B cell (primary cell): ENCODE measurements around the gene LRP1. TPM values are rescaled to one million over a fixed set of nuclear protein-coding genes. Genes with fewer than 3 reads are reported as not detected.

Experiments
- ATAC-seq: fragments of 200-7000 bp; cut with Tn5 transposase; one replicate; pipeline ENCODE4 v1.10.0; 2021; ENCODE audit warnings: low read depth, mild to moderate bottlenecking, moderate number of reproducible peaks, moderate library complexity
- CTCF ChIA-PET: fragments of 350-600 bp; sonication (Branson Sonifier 250); formaldehyde crosslinking; loops from one replicate; lab custom pipeline; 2021; ENCODE audit warnings: antibody characterized with exemption, inconsistent platforms; lab: Charles Lee
- POLR2A ChIA-PET: fragments of 350-600 bp; sonication (Branson Sonifier 250); formaldehyde crosslinking; loops from one replicate; lab custom pipeline; 2021; ENCODE audit warnings: antibody characterized with exemption; lab: Charles Lee
- DNase-seq: peaks from one replicate; pipeline ENCODE4 v3.0.0; 2013
- H2AFZ ChIP-seq: 2 replicates; pipeline ENCODE4 v1.6.1; 2012; ENCODE audit warnings: mild to moderate bottlenecking, low read depth, low read length; ENCODE audit not compliant: insufficient read depth, poor library complexity, severe bottlenecking
- H3K27ac ChIP-seq, 2 donors: 1 replicate in 1 of 2; 2 replicates in 1 of 2; pipeline ENCODE4 v1.5.1; 2012 to 2013; ENCODE audit warnings: low read length in 2 of 2, mild to moderate bottlenecking in 2 of 2, moderate library complexity in 1 of 2
- H3K27me3 ChIP-seq, 4 experiments: fragments of 200-600 bp in 1 of 4; sonication (generic) in 1 of 4; replicated peaks in 1 of 4; 1 replicate in 2 of 4; 2 replicates in 2 of 4; pipeline versions ENCODE4 v1.6.1 to v1.7.0; 2013 to 2016; ENCODE audit warnings: low read length in 3 of 4, mild to moderate bottlenecking in 2 of 4, mixed read lengths in 1 of 4, moderate library complexity in 1 of 4; ENCODE audit not compliant: insufficient read depth in 4 of 4, control insufficient read depth in 3 of 4; ENCODE audit errors: control extremely low read depth in 1 of 4
- H3K36me3 ChIP-seq, 2 experiments: replicated peaks in 1 of 2; 1 replicate in 1 of 2; 2 replicates in 1 of 2; pipeline versions ENCODE4 v1.6.1 to v1.7.1; 2013; ENCODE audit warnings: low read length in 1 of 2; ENCODE audit not compliant: insufficient read depth in 2 of 2, control insufficient read depth in 1 of 2; ENCODE audit errors: control extremely low read depth in 1 of 2, extremely low read depth in 1 of 2
- H3K4me1 ChIP-seq, 2 donors: fragments of 200-600 bp in 1 of 2; sonication (generic) in 1 of 2; 1 replicate in 1 of 2; 2 replicates in 1 of 2; pipeline versions ENCODE4 v1.5.1 to v1.6.1; 2013 to 2017; ENCODE audit warnings: low read length in 2 of 2; ENCODE audit not compliant: control insufficient read depth in 2 of 2, insufficient read depth in 2 of 2
- H3K4me2 ChIP-seq: replicated peaks from 2 replicates; pipeline ENCODE3; 2012; ENCODE audit warnings: mild to moderate bottlenecking, low read depth, low read length; ENCODE audit not compliant: poor library complexity, severe bottlenecking
- H3K4me3 ChIP-seq, 5 experiments: fragments of 200-600 bp in 1 of 5; sonication (generic) in 1 of 5; 1 replicate in 3 of 5; 2 replicates in 2 of 5; pipeline versions ENCODE4 v1.5.1 to v1.7.0; 2011 to 2016; ENCODE audit warnings: low read length in 4 of 5, mild to moderate bottlenecking in 4 of 5, low read depth in 2 of 5, control low read depth in 1 of 5, moderate library complexity in 1 of 5; ENCODE audit not compliant: insufficient read depth in 1 of 5; ENCODE audit errors: control extremely low read depth in 1 of 5, extremely low read depth in 1 of 5
- H3K79me2 ChIP-seq: fragments of 200-600 bp; sonication (generic); one replicate; pipeline ENCODE4 v1.6.0; 2016; ENCODE audit warnings: low read length; ENCODE audit not compliant: control insufficient read depth, insufficient read depth
- H3K9ac ChIP-seq: fragments of 200-600 bp; sonication (generic); 2 replicates; pipeline ENCODE4 v1.6.1; 2017; ENCODE audit warnings: mild to moderate bottlenecking, low read length, moderate library complexity
- H3K9me3 ChIP-seq, 3 donors: one replicate each; pipeline versions ENCODE4 v1.6.1 to v1.7.1; 2013; ENCODE audit warnings: low read length in 2 of 3; ENCODE audit not compliant: control insufficient read depth in 2 of 3, insufficient read depth in 1 of 3; ENCODE audit errors: control extremely low read depth in 1 of 3
- H4K20me1 ChIP-seq: 2 replicates; pipeline ENCODE4 v1.6.0; 2012; ENCODE audit warnings: mild to moderate bottlenecking, low read length; ENCODE audit not compliant: insufficient read depth, control insufficient read depth, poor library complexity, severe bottlenecking
- H3K27ac Mint-ChIP-seq: one replicate; pipeline ENCODE4 v1.8.0; 2021; ENCODE audit warnings: mixed read lengths
- H3K27me3 Mint-ChIP-seq: one replicate; pipeline ENCODE4 v1.8.0; 2021; ENCODE audit warnings: mixed read lengths
- H3K4me1 Mint-ChIP-seq: one replicate; pipeline ENCODE4 v1.8.0; 2021; ENCODE audit warnings: mixed read lengths
- H3K4me3 Mint-ChIP-seq: one replicate; pipeline ENCODE4 v1.8.0; 2021; ENCODE audit warnings: mixed read lengths
- H3K9me3 Mint-ChIP-seq: one replicate; pipeline ENCODE4 v1.8.0; 2022; ENCODE audit warnings: mixed read lengths; ENCODE audit not compliant: insufficient read depth
- EZH2 ChIP-seq: IDR thresholded peaks from 2 replicates; pipeline ENCODE4 v1.6.1; 2012; ENCODE audit warnings: borderline replicate concordance, low read depth, mild to moderate bottlenecking, moderate library complexity, low read length; ENCODE audit not compliant: insufficient read depth, poor library complexity, severe bottlenecking
- WGBS: methylation state at CpG from one replicate; pipeline ENCODE4 v1.1.5; 2013; ENCODE audit warnings: missing lambda C conversion rate; ENCODE audit not compliant: insufficient coverage; 5-methylcytosine and 5-hydroxymethylcytosine counted together
- intact Hi-C: fragments of 100-400 bp; cut with micrococcal nuclease; formaldehyde crosslinking; loops from one replicate; pipeline ENCODE4 v1.10.0; 2022
- polyA plus RNA-seq: library from polyadenylated mRNA; depleted of rRNA; stranded (reverse); fragments of >200 nt; gene quantifications from 2 replicates; pipeline ENCODE4 v1.2.3, GENCODE V29; 2012
- total RNA-seq, 2 donors: library from RNA; stranded (reverse); fragments of 120-200 nt in 1 of 2; gene quantifications; 1 replicate in 1 of 2; 2 replicates in 1 of 2; pipeline versions ENCODE4 v1.2.3 to v1.2.4, GENCODE V29; 2013 to 2022
- TF ChIP-seq, protein P1 (sequence below): fragments of 200-600 bp; IDR thresholded peaks from one replicate; pipeline ENCODE4 v1.8.0; 2022; ENCODE audit warnings: antibody characterized with exemption, mild to moderate bottlenecking

Gene LRP1
- total and polyA plus RNA-seq, 2 donors (not counting 1 experiment from before 2014, with no cell fraction given): 2.0 to 4.1 TPM

DNA sequence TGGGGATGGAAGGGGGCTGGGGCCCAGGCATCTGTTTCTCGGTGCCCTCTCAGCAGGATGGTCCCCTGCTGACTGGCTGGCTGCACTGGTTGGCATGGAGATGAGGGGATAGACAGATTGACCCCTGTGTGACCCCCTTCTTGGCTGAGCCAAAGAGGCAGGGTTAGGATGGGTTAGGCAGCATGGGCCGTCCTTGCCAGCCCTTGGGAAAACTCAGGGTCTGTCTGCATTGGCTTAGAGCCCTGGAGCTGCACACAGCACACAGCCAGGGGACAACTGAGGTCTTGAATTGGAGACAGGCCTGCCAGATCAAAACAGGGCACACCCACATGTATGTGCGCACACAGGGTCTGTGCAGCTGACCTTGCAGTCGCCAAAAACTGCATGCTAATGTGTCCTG, 30.4 kb downstream of the LRP1 start:
- no peaks in the 10 kb centered on the region for H3K9me3 Mint-ChIP-seq
- intact Hi-C loops: no loop called here
- peaks cover 0 to 3% (median 0%) of the 10 kb centered on the region in 3 donors for H3K9me3 ChIP-seq

DNA sequence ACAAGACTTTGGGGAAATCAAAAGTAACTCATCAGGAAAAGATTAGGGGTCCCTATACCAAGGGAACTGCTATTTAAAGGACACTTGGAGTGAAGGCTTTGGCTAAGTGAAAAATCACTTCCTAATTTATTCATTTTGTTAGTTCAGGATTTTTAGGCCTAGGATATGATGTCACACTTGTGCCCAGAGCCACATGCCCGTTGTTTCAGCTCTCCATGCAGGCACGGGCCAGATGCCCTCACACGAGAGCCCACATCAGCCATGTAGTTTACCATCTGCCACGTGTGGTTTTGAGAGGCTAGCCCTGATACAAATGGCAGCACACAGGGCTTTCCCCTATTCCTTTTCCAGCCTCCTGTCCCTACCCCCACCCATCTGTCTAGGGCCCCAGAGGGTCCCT, 31.0 kb downstream of the LRP1 start:
- Histone ChIP-seq H3K4me2 (no peak overlapping the region), H3K9ac (no peak overlapping the region), H4K20me1 (no peaks in the 10 kb centered on the region), H3K36me3 (no peaks in the 10 kb centered on the region), H3K4me1 (peaks cover 4 to 14% of the 10 kb centered on the region in 2 donors), H3K27me3 (no peaks in the 10 kb centered on the region), H3K9me3 (peaks cover 0 to 3% (median 0%) of the 10 kb centered on the region in 3 donors), H3K27ac (no peak overlapping the region), H3K4me3 (no peak overlapping the region), H2AFZ (no peak overlapping the region), H3K79me2 (no peaks in the 10 kb centered on the region)
- TF ChIP-seq, protein P1, sequence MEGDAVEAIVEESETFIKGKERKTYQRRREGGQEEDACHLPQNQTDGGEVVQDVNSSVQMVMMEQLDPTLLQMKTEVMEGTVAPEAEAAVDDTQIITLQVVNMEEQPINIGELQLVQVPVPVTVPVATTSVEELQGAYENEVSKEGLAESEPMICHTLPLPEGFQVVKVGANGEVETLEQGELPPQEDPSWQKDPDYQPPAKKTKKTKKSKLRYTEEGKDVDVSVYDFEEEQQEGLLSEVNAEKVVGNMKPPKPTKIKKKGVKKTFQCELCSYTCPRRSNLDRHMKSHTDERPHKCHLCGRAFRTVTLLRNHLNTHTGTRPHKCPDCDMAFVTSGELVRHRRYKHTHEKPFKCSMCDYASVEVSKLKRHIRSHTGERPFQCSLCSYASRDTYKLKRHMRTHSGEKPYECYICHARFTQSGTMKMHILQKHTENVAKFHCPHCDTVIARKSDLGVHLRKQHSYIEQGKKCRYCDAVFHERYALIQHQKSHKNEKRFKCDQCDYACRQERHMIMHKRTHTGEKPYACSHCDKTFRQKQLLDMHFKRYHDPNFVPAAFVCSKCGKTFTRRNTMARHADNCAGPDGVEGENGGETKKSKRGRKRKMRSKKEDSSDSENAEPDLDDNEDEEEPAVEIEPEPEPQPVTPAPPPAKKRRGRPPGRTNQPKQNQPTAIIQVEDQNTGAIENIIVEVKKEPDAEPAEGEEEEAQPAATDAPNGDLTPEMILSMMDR: no peak
- TF ChIP-seq EZH2: no peak
- H3K4me3 Mint-ChIP-seq: no peak overlapping the region
- no peak for ATAC-seq
- intact Hi-C loops: no loop called here
- ChIA-PET POLR2A (no interaction called here), CTCF (interaction anchor here (1.0 to 1.2 kb wide), 2 partner anchors 35 to 99 kb away, joined by 3 read pairs; no protein-coding TSS in a partner anchor)
- no peak overlapping the region for H3K27ac Mint-ChIP-seq
- H3K9me3 Mint-ChIP-seq: no peaks in the 10 kb centered on the region
- no peak for DNase-seq
- peaks cover 10% of the 10 kb centered on the region for H3K27me3 Mint-ChIP-seq
- peaks cover 9% of the 10 kb centered on the region for H3K4me1 Mint-ChIP-seq
- 89% methylated on average over 4 of the region's 4 CpGs for WGBS

More for the DNA sequence above, 30.4 kb downstream of the LRP1 start:
- no peak for DNase-seq
- no peaks in the 10 kb centered on the region for H3K36me3 ChIP-seq
- no peaks in the 10 kb centered on the region for H3K79me2 ChIP-seq
- TF ChIP-seq, protein P1: no peak
- no peak for TF ChIP-seq EZH2
- no peak overlapping the region for H3K9ac ChIP-seq
- no peaks in the 10 kb centered on the region for H3K27me3 ChIP-seq
- H3K27ac ChIP-seq: no peak overlapping the region
- no peak overlapping the region for H2AFZ ChIP-seq
- peaks cover 9% of the 10 kb centered on the region for H3K4me1 Mint-ChIP-seq
- H3K4me3 ChIP-seq: no peak overlapping the region
- no peak overlapping the region for H3K27ac Mint-ChIP-seq
- H3K4me2 ChIP-seq: no peak overlapping the region
- ATAC-seq: no peak
- ChIA-PET POLR2A (no interaction called here), CTCF (no interaction called here)
- no peaks in the 10 kb centered on the region for H4K20me1 ChIP-seq
- H3K4me1 ChIP-seq: peaks cover 4 to 14% of the 10 kb centered on the region in 2 donors
- H3K4me3 Mint-ChIP-seq: no peak overlapping the region
- WGBS: 92% methylated on average over 4 of the region's 4 CpGs
- H3K27me3 Mint-ChIP-seq: peaks cover 9% of the 10 kb centered on the region
